Measurements from ENCODE around the gene BEST1.

Gene BEST1

DNA sequence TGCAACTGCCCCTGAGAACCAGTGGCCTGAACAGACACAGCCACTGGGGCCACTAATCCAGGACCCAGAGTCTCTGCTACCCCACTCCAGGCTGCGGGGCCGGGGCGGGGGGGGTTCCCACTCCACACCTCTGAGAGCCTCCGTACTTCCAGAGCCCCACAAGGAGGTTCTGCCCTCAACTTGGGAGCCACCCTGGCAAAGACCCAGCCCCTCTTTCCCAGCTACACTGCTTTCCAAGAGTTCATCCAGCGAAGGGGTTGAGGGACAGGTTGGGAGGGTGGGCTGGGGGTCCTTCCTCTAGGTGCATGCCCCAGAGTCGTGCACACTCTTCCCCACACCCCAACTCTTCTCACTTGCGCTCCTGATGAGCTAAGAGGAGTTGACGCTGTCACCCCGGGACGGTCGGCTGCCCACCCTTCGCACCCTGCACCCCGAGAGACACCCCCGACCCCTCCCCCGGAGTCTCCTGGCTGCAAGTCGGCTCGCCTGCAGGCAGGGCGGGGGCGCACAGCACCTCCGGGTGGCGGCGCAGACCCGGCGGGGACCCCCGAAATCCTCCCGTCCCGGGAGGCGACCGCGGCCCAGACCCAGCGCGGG lies 33.3 kb upstream of the BEST1 start:
- DNase-seq = no peak

DNA sequence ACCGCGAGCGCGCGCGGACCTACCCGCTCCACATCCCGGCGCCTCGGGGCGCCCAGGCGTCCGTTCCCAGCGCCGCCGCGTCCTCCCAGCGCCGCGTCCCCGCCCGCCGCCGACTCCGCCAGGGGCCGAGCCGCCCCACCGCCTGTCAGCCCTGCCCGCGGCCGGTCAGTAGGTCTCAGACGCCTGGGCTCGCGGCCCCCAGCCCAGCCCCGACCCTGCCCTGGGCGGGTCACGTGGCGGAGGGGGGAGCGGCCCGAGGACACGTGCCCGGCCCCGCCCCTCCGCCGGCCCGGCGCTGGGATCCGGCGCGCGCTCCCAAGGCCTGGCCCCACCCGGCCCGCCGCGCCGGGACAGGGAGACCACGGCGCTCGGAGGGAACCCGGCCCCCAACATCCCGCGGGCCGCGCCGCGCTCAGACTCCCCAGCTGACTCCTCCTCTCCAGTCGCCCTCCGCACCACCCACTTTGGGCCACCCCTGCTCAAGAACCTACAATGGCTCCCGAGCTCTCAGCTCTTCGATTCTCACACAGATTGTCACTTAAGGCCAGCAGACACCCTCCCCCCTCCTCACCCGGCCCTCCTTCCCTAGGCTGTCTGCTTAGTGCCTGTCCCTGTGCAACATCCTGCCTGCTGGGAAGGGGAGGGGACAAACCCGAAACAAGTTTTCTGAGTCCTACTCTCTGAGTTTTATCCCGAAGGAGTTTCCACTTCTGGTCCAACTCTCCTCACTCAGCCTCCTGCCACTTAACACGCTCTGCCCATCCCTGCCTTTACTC lies 32.6 kb upstream of the BEST1 start, which contains the start of gene RAB3IL1:
TSS of gene RAB3IL1 (minus strand) at position 233 of the 776 bp plus-strand sequence. CDS start at position 34, 199 bp downstream.
- DNase-seq = peak; percentile 40

DNA sequence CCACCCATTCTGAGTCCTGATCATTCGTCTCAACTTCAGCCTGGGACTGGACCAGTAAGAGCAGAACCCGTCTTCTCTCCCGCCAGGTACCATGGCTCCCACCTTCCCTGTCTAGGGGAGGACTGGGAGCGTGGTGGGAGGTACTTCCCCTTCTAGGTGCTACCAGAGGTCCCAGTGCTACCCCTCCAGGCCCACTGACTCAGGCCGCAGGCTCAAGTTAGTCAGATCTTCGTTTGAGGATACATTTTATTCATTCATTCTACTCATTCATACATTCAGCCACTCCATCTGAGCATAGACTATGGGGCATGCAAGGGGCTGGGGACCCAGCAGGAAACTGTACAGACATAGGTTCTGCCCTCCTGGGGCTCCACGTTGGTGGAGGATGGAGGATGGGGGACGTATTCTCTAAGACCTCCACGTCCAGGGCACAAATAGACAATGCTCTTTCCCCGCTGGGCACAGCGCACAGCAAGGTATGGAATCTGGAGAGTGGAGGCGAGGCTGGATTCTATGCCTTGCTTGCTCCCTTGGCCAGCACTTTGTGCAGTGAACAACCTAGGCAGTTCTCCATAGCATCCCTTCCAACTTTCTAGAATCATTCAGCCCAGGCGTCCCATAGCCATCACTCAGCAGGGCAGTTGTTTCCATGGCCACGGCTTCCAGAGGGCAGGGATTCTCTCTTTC lies 31.8 kb upstream of the BEST1 start:
- no peak for DNase-seq

DNA sequence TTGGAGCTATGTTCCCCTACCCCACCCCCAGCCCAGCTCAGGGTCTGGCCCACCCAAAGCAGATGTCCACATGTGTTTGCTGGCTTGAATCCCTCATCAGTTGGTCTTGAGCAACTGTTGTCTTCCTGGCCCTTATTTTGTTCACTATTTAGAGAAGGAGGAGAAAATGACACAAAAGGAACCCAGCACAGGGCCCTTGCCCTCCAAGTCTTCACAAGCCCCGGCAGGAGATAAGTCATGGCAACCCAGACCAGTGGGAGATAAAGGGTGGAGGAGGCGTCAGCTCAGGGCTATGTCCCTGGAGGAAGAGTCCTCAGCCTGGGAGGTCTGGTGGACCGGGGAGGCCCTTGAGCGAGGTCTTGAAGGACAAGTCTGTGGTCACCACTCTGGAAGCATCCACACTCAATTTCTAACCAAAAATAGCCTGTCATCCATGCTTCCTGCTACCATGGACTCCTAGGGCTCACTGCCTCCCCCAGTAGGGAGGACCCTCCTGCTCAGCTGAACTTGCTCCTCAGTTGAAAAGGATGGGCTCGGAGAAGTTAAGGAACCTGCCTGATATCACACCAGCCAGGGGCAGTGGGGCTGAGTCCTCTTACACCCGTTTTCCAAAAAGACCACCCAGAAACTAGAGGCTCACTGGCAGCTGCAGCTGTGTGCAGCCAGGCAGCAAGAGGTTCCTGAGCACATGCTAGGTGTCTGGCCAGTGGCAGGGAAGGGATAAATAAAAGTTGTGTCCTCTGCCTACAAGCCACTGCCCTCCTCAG lies 31.0 kb upstream of the BEST1 start:
- no peak for DNase-seq

DNA sequence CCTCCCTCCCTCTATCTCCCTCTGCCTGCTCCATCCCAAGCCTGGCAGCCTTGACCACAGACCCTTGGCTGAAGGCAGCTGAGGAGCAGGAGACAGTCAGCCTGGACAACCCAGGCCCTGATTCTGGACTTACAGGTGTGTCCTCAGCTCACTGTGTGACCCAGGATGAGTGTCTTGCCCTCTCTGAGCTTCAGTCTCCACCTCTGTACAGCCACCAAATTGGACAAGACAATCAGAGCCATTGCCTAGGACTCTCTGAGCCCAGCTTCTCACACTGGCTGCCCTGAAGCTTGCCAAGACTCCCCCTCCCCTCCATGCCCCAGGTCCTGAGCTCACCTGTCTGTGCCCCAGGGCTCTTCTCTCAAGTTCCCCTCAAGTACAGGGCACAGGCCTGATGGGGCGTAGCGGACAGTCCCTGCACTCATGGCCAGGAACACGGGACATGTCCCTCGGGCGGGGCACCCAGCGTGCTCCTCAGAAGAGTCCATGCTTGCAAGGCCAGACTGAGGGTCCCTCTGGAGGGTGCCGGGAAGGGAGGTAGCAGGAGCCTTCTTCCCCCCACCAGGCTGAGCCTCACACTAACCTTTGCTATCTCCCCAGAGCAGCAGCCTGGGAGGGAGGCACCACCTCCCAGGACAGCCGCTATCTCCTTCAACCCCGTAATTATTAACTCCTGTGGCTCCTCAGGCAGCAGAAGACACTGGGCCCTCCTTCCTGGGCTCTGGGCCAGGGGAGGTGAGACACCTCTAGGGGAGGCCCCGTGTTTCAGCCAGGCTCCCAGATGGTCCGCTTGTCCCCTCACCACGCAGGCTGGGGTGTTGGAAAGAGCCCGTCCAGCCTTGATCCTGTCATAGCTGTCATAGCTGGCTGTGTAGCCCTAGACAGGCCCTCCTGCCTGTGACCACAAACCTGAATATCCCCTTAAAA lies 30.2 kb upstream of the BEST1 start:
- DNase-seq = no peak

DNA sequence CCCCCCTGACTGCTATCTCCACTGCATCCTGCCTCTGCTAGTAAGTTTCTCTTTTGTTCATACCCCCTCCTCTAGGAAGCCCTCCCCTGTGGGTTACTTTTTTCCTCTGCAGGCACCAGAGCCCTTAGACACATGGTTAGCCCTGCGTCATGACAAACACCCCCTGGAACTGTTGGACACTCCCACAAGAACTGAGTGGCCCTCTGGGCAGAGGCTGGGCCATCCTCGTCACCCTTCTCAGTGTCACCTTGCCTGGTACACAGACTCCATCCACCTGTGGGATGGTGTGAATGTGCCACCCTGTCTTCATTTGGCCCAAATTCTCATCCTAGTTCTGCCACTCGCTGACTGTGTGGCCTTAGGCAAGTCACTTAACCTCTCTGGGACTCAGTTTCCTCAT lies 28.7 kb upstream of the BEST1 start:
- DNase-seq = no peak

DNA sequence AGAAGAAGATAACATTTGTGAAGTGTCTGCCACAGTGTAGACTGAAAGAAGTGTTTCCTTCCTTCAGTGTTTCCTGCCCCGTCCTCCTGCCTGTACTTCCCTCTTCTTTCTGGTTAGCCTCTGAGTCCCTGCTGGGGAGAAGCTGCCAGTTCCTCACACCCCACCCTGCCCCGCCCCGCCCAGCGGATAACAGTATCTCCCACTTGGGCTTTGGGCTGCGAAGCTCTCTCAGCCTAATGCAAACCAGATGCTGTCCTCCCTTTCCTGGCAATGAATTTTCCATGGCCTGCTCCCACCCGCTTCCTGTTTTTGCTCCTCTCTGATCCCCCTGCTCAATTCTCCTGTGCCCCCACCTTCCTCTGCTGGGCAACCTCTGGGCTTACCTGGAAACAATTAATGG lies 27.6 kb upstream of the BEST1 start:
- no peak for DNase-seq

DNA sequence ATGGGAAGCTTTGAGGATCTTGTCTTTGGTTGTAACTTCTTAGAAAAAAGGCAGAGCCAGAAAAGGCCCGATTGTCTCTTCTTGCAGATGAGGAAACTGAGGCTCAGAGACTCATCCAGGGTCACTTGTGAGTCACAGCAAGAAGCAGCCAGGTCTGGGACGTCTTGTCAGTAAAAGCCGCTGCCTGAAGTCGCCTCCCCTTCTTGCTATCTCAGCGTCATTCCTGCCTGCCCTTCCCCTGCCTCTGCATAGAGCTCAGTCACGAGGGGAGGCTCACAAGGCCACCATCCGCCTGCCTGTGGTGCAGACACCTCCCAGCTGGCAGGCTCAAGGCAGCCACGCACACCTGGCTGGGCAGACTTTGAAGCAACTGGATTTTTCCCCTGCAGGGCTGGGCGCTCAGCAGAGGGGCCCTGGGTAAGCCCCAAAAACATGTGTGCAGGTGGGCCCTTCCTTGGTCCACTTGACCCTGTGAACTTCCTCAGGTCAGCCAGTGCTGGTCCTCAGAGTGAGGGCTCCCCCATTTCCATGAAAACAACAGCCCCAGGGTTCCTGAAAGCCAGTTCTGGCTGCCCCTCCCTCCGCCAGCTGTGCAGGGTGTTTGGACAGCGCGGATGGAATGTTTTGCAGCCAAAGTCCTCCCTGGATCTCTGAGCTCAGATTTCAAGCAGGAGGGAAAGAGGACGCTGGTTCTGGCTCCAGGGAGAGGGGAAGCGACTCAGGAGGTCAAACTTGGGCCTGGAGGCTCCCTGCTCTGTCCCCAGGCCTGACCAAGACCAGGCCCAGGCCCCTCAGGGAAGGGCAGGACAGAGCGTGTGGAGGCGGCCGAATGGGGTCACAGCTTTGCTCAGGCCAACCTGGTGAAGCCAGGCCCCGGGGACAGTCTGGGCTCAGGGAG lies 26.7 kb upstream of the BEST1 start:
- DNase-seq = no peak

DNA sequence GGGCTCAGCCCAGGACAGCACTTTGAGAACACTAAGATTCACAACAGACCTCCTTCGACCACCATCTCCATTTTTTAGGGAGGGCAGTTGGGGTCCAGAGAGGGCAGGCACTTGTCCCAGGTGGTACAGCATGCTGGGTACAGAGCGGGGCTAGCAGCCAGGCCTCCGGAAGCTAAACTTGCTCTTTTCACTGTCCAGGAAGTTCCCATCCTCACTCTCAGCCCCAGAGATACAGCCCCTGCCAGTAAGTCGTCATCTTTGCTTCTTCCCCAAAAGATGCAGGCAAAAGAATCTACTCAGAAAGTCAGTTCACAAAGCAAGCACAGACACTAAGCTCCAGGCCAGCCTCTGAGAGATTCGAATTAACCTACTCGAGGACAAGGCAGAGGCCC lies 26.1 kb upstream of the BEST1 start:
- no peak for DNase-seq

DNA sequence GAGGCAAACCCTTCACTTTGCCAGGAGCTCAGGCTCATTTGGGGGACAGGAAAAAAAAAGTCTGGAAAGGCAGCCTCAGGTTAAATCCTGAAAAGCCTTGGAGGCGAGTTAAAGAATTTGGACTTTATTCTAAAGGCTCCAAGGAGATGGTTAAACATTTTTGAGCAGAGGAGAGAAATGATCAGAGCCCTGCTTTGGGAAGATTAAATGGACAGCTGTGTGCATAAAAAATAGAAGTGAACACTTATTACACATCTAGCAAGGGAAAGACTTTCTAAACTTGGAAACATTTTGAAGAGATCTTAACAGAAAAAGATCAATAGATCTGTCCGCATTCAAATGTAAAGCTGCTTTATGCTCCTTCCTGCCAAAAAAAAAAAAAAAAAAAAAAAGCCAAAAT lies 24.4 kb upstream of the BEST1 start:
- DNase-seq = no peak

DNA sequence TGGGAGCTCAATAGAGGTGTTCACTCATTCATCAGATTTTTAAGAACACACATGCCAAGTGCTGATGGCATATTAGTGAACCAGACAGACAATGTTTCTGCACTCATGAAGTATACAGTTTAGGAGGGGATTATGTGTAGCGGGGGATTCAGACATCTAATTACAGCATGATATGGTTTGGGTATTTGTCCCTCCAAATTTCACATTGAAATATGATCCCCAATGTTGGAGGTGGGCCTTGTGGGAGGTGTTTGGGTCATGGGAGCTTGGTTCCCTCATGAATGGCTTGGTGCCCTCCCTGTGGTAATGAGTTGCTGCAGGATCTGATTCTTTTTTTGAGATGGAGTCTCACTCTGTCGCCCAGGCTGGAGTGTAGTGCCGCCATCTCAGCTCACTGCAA lies 23.9 kb upstream of the BEST1 start:
- DNase-seq = no peak

DNA sequence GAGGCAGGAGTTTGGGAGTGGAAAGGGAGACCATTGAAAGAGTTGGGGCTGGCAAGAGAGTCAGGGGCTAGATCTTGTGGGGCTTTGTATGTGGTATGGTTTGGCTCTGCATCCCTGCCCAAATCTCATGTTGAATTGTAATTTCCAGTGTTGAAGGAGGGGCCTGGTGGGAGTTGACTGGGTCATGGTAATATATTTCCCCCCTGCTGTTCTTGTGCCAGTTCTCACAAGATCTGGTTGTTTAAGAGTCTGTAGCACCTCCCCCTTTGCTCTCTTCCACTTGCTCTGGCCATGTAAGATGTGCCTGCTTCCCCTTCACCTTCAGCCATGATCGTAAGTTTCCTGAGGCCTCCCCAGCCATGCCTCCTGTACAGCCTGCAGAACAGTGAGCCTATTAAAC lies 22.6 kb upstream of the BEST1 start:
- no peak for DNase-seq

DNA sequence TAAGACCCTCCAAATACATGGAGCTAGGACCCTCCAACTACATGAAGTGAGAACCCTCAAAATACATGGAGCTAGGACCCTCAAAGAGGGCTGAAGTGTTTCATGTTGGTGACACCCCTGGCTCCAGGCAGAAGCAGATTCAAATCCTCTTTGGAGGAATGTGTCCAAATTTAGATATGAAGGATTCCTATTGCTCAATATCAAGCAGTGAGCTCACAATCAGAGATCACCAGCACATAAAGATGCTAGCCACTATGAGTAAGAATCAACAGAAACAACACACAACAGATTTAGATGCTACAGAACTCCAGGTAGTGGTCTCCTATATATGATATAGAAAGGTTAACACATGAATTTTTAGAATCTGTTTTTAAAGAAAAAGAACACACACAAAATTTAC lies 21.5 kb upstream of the BEST1 start:
- no peak for DNase-seq

DNA sequence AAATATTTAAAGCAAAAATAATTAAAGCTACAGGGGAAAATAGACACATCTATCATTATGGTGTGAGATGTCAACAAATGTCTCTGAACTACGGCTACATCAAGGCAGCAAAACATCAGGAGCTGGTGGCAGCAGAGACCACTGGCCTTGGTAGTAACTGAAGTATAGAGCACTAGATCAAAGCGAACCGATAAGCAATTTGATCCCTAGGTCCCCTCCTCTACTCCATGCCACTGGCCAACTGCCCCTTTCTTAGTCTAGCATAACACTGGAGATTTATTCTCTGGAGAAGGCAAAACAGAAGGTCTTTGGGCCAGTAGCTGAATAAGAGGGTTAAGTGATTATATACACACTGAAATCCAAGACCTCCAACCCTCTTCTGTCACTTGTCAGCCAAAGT lies 19.2 kb upstream of the BEST1 start:
- no peak for DNase-seq

DNA sequence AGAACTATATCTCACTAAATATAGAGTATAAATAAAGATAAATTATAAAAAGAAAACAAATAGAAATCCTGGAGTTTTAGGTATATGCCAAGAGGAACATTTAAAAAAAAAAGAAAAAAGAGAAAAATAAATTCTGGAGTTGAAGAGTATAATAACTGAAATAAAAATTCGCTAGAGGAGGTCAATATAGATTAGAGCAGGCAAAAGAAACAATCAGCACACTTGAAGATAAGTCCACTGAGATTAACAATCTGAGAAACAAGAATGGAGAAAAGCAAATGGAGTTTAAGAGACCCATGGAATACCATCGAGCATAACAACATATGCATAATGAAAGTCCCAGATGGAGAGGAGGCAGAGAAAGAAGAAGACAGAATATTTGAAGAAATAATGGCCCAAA lies 14.3 kb upstream of the BEST1 start:
- DNase-seq = no peak

DNA sequence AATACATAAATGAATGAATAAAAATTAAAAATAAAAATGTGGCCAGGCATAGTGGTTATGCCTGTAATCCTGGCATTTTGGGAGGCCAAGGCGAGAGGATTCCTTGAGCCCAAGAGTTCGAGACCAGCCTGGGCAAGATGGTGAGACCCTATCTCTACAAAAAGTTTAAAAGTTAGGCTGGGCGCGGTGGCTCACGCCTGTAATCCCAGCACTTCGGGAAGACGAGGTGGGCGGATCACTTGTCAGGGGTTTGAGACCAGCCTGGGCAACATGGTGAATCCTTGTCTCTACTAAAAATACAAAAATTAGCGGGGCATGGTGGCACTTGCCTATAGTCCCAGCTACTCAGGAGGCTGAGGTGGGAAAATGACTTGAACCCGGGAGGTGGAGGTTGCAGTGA lies 9.7 kb upstream of the BEST1 start:
- no peak for DNase-seq

DNA sequence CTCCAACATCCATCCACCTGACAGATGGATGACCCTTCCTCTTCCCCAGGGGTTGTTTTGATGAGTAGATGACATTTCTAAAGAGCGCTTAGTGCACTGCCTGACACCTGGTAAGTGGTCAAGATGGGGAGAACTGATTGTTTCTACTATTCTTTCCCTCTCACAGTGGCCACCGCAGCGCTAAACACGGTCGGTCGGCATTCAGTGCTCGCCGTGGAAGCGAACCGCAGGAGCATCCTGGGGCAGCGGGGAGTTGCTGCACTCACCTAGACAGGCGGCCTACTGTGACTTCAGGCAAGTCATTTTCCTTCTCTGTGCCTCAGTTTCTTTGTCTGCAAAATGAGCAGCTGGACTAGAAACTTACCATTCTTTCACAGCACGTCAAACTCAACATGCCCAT lies 5.0 kb upstream of the BEST1 start:
- DNase-seq = no peak

DNA sequence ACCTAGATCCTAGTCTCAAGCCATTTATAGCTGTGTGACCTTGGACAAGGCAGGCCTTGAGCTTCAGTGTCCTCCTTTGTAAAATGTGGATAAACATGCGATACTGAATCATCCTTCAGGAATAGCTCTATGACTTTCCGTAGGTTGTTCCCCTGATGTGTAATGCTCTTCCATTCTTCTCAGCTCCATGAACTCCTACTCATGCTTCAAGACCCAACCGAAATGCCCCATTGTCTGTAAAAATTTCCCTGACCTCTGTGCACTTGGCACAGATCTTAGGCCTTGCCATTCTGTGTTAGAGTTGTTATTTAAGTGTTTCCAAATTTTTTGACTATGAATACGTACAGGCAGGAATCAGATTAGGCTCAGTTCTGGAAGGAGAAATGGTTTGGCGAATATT lies 3.3 kb upstream of the BEST1 start:
- DNase-seq = no peak

DNA sequence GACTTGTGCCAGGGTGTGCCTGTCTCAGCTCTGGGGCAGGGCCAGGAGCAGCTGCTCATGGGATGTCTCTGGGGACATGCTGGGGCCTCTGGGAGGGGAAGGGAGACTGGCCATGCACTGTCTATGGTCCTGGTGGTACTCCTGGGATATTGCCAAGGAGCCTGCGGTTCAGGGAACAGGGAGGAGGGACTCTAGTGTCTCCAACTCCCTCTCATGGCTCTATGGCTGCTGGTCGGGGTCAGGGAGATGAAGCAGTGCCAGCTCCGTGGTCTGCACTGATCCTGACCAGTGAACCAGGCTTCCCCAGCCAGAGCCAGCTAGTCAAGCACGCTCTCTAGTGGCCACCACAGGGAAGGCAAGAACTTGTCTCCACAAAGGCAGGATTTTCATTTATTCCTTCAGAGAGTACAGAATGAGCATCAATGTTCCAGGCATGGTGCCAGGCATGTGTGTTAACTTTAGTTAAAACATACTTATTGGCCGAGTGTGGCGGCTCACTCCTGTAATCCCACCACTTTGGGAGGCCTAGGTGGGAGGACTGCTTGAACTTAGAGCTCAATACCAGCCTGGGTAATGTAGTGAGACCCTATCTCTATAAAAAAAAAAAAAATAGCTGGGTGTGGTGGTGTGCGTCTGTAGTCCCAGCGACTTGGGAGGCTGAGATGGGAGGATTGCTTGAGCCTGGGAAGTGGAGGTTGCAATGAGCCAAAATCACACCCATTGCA lies 2.5 kb upstream of the BEST1 start:
- peak; percentile 84 for DNase-seq

DNA sequence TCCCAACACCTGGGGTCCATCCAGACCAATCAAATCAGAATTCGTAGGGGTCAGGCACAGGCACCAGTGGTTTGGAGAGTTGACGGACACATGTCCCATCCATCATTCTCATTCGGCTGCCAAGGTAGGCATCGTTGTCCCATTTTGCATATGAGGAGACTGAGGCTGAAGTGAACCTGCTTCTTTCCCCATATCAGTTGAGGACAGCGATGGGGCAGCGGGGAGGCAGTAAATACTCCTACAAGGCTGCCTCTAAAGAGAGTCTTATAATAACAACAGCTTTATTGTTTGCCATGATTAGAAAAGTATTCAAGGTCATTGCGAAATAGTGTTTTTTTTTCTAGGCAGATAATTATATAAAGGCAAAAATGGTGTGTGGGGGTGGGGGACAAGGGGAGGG lies 1.6 kb upstream of the BEST1 start:
- no peak for DNase-seq
